ENCODE results near the gene TAPBP.
A peak's percentile ranks its signal among the peaks of the same experiment; 100 is the strongest.
"Not testable (repeated sequence)": the region's sequence is repeated elsewhere in the genome, so short reads cannot be mapped to it uniquely, and the experiment has no call there.

The TAPBP gene

DNA sequence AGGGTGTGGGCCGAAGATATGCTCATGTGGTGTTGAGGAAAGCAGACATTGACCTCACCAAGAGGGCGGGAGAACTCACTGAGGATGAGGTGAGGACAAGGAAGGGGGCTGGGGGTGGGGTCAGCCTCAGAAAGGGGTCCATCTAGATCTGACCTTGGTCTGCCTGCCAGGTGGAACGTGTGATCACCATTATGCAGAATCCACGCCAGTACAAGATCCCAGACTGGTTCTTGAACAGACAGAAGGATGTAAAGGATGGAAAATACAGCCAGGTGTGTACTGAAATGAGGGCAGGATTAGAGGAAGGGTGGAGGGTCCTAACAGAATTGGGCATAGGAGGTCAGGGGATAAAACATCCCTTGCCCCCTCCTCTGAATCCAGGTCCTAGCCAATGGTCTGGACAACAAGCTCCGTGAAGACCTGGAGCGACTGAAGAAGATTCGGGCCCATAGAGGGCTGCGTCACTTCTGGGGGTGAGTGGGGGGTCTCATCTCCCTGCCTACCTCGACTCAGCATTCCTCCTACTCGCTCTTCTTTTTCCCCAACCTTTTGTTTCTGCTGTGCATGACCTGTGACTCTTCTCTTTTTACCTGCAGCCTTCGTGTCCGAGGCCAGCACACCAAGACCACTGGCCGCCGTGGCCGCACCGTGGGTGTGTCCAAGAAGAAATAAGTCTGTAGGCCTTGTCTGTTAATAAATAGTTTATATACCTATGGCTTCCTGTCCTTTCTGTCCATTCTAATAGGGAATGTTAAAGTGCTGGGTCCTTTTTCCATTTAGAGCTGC, 37.9 kb downstream of the TAPBP start:
- not testable (repeated sequence) for DNase-seq

DNA sequence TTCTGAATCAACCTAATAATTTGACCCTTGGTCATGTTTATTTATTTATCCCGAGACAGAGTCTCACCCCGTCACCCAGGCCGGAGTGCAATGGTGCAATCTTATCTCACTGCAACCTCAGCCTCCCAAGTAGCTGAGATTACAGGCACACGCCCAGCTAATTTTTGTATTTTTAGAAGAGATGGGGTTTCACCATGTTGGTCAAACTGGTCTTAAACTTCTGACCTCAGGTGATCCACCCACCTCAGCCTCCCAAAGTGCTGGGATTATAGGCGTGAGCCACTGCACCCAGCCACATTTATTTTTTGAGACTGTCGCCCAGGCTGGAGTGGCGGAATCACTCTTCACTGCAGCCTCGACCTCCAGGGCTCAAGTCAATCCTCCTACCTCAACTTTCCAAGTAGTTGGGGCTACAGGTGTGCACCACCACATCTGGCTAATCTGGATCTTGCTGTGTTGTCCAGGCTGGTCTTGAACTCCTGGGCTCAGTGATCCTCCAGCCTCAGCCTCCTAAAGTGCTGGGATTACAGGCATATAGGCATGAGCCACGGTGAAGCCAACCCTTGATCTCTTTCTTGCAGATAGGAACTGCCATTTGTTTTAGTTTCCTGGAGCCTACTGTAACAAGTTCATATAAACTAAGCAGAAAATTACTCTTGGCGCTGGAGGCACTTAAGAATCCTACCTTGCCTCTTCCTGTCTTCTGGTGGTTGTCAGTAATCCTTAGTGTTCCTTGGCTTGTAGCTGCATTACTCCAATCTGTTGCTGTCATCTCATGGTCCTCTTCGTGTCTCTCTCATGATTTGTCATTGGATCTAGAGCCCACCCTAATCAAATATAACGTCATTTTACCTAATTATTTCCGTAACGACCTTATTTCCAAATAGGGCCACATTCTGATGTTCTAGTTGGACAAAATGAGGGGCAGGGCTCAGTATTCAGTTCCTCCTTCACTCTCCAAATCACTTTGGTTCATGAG, 39.7 kb downstream of the TAPBP start:
- DNase-seq: no peak

DNA sequence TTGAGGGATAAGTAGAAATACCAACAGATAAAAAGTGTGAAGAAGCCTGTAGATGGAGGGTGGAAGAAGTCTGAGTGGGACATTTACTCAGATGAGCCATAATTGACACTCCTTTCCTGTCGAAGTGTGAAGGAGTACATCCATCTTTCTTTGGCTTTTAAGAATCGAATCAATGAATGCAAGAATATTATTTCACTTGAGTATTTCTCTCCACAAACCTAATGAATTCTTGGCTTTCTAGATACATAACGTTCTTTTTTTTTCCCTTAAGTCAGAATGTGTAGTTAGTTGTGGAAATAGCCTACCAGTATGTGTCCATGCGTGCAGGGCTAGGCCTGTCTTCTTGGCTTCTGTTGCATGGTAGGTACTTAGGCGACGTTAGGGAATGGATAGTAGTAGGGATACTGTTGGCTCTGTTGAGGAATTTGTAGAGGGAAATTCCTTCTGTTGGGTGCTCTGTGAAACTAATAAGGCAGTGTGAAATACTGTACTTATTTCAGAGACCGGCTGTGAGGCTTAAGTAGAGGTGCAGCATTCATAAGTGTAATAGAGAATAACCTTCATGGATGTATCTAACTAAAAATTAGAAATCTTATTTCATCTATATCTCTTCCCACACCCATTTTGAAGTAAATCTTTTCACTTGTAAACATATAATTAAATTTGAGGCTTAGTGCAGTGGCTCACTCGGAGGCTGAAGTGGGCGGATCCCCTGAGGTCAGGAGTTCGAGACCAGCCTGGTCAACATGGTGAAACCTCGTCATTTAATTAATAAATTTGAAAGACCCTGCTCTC, 40.6 kb downstream of the TAPBP start:
- DNase-seq: no peak

GRCh38 chr6:33272275-33273128, 41.4 kb downstream of the TAPBP start:
- DNase-seq: no peak

- DNase-seq: peak; percentile 96 to 98
Observed at GRCh38 chr6:33271468-33272274, 42.2 kb downstream of the TAPBP start, which contains the start of the genes RPS18 and VPS52. RPS18 (plus strand) TSS chr6:33272075; CDS start chr6:33272120, 45 bp downstream. VPS52 (minus strand) TSS chr6:33271876; CDS start chr6:33271675, 201 bp downstream.

DNA sequence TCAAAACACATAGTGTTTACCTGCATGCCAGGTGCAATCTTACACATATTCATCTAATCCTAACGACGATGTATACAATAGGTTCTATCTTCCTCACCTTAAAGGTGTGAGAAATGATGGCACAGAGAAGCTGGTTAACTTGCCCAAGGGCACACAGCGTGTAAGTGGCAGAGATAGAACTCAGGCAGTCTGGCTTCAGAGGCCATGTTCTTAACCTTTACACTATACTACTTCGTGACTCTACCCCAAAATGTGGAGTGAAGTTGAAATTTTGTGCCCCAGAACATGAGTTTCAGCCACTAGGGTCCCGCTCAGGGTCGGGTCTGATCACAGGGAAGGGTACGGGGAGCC, 42.8 kb downstream of the TAPBP start:
- no peak for DNase-seq

GRCh38 chr6:33264015-33264414, 49.9 kb downstream of the TAPBP start:
- DNase-seq: no peak

DNA sequence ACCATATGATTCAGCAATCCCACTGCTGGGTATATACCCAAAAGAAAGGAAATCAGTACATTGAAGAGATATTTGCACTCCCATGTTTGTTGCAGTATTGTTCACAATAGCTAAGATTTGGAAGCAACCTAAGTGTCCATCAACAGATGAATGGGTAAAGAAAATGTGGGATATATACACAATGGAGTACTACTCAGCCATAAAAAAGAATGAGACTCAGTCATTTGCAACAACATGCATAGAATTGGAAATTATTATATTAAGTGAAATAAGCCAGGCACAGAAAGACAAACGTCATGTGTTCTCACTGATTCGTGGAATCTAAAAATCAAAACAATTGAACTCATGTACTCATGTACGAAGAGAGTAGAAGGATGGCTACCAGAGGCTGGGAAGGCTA, 51.4 kb downstream of the TAPBP start:
- not testable (repeated sequence) for DNase-seq

GRCh38 chr6:33259032-33259431, 54.8 kb downstream of the TAPBP start:
- DNase-seq: no peak

DNA sequence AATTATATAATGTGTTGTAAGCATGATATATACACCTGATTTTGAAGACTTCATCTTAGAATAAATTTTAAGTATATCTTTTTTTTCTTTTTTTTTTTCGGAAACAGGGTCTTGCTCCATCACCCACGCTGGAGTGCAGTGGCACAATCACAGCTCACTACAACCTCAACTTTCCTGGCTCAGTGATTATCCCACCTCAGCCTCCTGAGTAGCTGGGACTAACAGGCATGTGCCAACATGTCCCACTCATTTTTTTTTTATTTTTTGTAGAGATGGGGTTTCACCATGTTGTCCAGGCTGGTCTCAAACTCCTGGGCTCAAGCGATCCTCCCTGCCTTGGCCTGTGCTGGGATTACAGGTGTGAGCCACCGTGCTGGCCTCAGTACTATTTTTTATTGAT, 59.3 kb downstream of the TAPBP start:
- no peak for DNase-seq

- no peak for DNase-seq
Observed at GRCh38 chr6:33252759-33253158, 61.1 kb downstream of the TAPBP start.

DNA sequence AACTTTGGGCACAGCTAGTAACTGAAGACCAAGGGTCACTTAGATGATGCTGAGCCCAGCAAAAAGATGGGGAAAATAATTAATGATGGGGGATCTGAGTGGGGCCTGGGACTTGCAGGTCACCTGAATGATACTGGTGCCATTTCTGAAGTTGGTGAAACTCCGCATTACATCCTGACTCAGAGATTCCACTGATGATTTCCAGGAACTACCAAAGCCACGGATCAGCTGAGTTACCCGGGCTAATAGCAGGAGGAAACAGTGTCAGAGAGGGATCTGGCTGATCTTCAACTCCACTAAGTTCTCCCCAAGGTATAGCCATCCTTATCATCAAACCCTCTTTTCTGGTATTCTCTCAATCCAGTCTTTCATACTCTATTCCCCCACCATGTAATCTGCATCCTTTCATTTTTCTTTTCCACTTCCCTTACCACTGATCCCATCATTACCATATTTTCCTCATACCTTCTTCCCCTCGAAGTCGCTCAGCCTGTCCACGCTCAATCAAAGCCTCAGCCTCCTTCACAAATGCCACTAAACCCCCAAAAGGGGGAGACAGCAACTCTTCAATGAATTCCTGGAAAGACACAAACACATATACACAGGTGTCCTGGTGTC, 62.4 kb downstream of the TAPBP start:
- no peak for DNase-seq

DNA sequence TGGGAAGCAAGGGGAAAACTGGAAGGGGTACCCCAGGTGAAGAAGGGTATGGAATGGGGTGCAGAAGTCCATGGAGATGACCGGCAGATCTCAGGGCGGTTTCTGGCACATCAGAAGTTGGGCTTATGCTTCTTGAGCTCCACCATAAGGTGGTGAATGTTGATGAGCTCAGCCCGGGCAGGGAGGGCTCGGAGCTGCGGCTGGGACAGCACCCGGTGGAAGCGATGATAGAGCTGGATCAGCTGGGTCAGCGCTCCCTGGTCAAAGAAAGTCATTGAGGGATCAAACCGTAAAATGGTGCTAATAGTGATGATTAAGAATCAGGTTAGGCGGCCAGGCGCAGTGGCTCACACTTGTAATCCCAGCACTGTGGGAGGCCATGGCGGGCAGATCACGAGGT, 63.1 kb downstream of the TAPBP start:
- DNase-seq: no peak

DNA sequence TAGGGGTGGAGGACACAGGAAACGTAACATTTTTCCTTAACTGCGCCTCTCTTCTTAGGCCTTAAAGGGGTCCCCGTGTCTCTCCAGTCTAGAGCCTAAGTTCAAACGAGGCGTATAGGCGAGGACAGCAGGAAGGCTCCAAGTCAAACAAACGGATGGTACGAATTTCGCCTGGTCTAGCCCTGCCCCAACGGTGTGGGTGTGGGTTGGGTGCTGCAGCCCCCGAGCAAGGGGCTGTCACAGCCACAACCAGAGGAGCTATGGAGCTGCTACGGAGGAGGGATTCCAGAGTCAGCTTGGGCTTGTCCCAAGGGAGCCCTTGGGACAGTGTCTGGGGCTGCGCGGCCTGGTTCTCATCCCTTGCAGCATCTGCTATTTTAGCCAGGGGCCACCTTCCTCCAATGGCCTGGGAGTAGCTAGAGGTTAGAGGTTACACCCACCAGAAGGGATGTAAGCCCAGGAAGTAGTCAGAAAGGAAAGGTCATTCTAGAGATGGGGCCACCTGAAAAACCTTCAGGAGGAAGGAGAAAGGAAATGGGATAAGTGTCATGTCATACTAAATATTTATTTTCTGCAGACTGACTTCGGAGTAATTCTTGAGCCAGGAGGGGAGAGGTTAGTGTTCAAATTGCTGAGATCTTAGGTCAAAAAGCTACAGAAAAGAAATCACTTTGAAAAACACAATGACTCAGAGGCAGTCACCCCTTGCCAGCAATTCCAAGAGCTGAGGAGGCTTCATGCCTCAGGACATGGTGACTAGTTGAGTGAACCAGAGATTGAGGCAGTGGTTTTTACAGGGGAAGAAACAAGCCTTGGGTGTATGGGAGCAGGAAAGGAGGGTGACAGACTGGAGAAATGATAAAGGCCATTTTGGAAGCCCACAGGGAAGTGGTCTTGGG, 63.9 kb downstream of the TAPBP start:
- no peak for DNase-seq
